NCI-H1417 (cell line): ENCODE results near the gene TRERF1.

Source experiments
- DNase-seq, 3 experiments: peaks; one replicate each; lab custom pipeline; 2025; lab: John Stamatoyannopoulos, UW

The TRERF1 gene

DNA sequence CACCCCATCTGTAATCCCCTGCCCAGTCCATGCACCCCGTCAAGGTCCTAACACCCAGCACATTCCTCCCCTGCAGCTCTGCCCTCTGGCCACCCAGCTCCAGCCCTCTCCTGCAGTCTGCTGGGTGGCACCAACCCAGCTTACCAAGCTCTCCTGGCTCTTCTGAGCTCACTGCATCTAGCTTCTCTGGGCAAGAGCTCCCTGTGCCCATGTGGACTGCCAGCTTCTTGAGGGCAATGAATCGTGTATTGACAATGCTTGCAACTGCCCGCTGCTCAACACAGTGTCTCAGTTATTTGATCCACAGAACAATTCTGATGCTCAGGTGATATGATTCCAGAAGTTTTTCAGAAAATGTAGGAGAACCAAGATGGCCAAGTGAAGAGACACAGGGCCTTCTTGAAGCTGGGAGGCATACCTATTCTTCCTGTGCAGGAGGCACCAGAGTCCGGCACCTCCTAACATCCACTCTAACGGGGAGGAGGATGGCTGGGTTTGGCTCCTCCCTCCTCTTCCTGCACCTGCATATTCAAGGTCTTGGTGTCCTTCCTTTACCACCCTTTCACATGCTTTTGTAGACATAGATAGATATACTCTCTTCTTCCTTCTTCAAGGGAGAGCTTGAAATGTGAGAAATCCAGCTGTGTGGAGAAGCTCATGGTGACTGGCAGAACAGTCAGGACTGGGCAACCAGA is 85.6 kb downstream of the TRERF1 start:
- no peak for DNase-seq

GRCh38 chr6:42365021-42365420 is 86.7 kb downstream of the TRERF1 start:
- DNase-seq: no peak

DNA sequence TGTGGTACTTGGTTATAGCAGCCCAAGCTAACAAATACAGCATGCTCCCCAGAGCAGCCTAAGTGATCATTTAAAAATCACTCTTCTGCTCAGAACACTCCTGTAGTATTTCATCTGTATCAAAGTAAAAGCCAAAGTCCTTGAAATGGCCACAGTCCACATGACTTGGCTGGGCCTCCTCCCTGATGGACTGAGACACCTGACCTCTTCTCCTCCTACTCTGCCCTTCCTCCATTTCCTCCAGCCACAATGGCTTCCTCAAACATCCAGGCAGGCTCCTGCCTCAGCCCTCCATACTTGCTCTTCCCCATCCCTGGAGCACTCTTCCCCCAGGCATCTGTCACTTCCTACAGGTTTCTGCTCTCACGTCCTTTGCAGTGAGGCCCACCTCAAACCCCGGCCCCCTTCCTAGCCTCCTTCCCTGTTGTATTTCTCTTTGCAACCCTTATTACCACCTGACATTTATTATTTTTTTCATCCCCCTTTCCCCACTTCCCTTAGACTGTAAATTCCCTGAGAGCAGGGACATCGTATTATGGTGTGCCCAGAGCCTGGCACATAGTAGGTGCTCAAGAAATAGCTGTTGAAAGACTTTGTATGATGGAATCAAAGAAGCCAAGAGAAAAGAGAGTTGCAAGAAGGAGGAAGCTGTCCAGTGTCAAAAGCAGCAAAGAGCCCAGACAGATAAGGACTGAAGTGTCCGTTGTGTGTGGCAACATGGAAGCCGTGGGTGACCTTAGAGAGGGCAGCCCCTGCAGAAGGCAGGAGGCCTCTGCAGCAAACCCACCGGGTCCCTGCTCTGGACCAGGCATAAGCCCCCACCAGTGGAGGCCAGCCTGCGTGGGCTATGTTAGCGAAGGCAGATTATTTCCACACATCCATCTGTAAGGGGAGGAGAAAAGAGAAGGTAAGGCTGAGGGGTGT is 87.5 kb downstream of the TRERF1 start:
- DNase-seq: no peak

- no peak for DNase-seq
Observed at GRCh38 chr6:42361036-42361435, 90.7 kb downstream of the TRERF1 start.

GRCh38 chr6:42359021-42359420 is 92.7 kb downstream of the TRERF1 start:
- DNase-seq: no peak

GRCh38 chr6:42355416-42355815 is 96.3 kb downstream of the TRERF1 start:
- no peak for DNase-seq

GRCh38 chr6:42354702-42355101 is 97.0 kb downstream of the TRERF1 start:
- no peak for DNase-seq

GRCh38 chr6:42352856-42353564 is 98.7 kb downstream of the TRERF1 start:
- no peak for DNase-seq

DNA sequence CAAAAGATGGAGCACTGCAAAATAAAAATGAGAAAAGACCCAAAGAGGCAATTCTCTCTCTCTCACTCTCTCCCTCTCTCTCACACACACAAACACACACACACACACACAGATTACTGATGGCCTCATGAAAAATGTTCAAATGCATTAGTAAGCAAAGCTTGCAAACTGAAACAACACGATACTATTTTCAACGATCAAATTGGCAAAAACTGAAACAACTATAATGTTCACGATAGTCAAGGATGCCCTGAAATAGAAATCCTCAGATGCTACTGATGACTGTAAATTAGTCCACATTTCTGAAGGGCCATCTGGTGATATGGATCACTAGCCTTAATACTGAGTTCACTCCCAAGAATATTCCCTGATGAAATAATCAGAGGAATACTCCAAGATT is 100.8 kb downstream of the TRERF1 start:
- no peak for DNase-seq

DNA sequence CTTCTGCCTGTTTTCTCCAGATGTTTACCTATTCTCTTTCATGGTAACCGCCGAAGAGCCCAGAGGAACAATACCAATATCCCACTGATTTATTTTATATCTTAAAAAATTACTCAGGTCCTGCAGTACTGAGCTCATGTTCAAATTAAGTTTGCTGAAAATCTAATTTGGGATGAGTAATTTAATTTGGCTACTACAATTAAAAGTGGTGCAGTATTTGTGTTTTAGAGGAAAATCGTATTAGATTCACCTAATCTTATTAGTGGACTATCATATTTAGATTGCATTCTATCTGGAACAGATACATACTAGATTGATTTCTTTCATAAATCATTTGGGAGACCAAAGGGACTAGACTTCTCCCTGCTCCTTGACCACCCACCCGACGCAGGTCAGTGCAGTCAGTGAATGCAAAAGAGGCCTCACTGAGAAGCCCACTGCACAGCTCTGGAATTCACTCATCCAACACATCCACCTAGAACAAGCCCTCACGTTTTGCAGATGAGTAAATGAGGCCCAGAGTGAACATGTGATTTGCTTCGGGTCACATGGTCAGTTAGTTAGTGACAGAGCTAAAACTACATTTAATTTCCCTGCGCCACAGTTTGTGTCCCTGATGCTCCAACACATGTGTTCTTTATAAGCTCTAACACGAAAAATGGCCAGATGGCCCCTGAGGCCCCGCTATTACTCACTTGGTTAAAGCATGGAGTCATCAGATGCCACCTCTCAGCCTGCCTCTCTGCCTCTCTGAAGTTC is 101.8 kb downstream of the TRERF1 start:
- DNase-seq: no peak

GRCh38 chr6:42347456-42347855 is 104.3 kb downstream of the TRERF1 start:
- no peak for DNase-seq

DNA sequence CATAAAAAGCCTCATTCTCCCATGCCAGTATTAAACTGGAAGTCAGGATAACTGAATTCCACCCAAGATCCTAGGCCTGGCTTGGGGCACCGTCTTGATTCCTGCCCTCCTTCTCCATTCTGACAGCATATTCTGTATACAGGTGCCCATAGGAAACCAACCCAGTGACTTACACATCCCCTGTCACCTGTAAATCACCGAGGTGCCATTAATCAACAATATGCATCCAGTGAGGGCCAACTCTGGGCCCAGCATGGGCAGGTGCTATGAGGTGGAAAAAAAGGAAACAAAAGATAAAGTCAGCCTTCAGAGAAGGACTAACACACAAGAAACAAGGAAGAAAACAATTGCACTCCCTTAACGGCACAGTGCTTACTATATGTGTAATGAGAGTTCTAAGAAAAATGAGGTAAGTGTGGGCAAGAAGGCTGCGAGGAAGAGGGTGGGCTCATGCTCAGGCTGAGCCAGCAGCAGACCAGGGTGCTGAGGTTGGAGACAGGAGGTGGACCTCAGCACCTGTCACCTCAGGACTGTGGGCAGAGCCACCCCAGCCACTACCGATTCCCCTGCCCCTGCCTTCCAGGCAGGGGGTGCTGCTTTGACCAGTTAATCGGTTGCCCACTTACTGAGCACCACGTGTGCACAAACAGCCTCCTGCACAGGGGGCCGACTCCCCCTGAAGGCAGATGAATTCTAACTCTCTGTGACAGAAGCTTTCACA is 105.9 kb downstream of the TRERF1 start:
- peak in 2 of 3 experiments; percentile 37 to 55 for DNase-seq

- DNase-seq: no peak
Observed at GRCh38 chr6:42344756-42345155, 107.0 kb downstream of the TRERF1 start.

DNA sequence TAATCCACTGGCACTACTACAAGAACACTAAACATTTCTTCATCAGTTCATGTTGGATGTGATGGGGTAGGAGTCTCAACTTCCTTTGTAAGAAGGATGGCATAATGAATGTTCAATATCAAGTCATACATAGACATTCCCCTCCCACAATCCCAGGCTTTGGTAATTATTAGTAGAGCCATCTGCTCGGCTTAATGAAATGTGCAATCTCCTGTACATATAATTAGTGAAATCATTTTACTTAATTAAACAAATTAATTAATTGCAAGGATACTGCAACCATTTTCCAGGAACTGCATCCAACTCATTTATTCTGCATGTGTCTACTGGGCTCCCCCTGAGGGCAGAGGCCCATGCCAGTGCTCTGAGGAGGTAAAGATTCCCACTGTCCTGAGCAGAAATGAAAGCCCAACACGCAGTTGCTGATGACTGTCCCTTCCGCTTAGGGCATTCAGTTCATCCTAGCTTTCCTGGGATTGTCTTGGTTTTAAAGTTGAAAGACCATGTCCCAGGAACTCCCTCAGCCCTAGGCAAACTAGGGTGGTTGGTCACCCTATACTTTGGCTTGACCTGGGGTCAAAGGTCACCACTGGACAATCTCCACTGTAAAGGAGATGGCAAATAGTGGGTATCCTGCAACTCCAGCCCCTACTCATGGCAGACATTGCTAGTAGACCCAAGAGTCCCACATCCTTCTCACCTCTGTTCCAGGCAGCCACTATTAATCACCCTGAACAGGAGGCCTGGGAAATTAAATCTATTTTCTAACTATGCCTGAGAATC is 109.8 kb downstream of the TRERF1 start:
- DNase-seq: no peak

DNA sequence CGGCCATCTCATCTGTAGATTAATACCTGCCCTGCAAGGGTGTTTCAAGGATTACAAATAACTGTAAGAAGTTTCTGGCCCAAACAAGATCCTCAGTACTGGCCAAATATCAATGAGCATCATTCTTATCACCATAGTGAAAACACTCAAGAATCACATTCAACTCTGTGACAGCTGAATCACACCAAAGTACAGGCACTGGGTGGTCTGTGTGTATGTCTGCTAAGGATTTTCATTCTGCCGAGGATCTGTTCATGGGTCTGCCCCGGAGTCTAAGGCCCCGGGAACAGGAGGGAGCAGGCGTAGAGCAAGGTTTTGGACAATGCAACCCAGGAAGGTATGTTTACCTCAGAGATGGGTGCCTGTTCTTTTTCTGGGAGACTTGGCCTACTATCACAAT is 110.5 kb downstream of the TRERF1 start:
- DNase-seq: no peak

- no peak for DNase-seq
Observed at GRCh38 chr6:42340511-42340910, 111.2 kb downstream of the TRERF1 start.

- DNase-seq: no peak
Observed at GRCh38 chr6:42339991-42340401, 111.7 kb downstream of the TRERF1 start.

GRCh38 chr6:42338744-42339222 is 112.9 kb downstream of the TRERF1 start:
- DNase-seq: no peak

- DNase-seq: no peak
Observed at GRCh38 chr6:42337985-42338743, 113.6 kb downstream of the TRERF1 start.
